ENCODE measurements around the gene C11orf65. TPM values are rescaled to one million over a fixed set of nuclear protein-coding genes. Genes with fewer than 3 reads are reported as not detected.

The C11orf65 gene
- polyA plus RNA-seq (ENCODE audit: insufficient read length): 1.0 TPM

- peak; percentile 97 for DNase-seq
Observed at GRCh38 chr11:108467091-108467823, at the start of gene C11orf65. Gene C11orf65, minus strand, starts transcription at chr11:108467529. Its CDS starts 5,970 bp downstream, at chr11:108461559.

- no peak for DNase-seq
Observed at GRCh38 chr11:108516125-108516524, 48.8 kb upstream of the C11orf65 start.

GRCh38 chr11:108512708-108513107 lies 45.4 kb upstream of the C11orf65 start:
- DNase-seq: no peak

GRCh38 chr11:108511851-108512474 lies 44.6 kb upstream of the C11orf65 start:
- no peak for DNase-seq

- no peak for DNase-seq
Observed at GRCh38 chr11:108508653-108509593, 41.6 kb upstream of the C11orf65 start.

GRCh38 chr11:108501396-108501795 lies 34.1 kb upstream of the C11orf65 start:
- no peak for DNase-seq

- DNase-seq: no peak
Observed at GRCh38 chr11:108500721-108501120, 33.4 kb upstream of the C11orf65 start.

- DNase-seq: no peak
Observed at GRCh38 chr11:108500169-108500568, 32.8 kb upstream of the C11orf65 start.

- no peak for DNase-seq
Observed at GRCh38 chr11:108498816-108499408, 31.6 kb upstream of the C11orf65 start.

- DNase-seq: peak; percentile 82
Observed at GRCh38 chr11:108498046-108498815, 30.9 kb upstream of the C11orf65 start, which contains the start of gene POGLUT3. Gene POGLUT3, minus strand, starts transcription at chr11:108498384. Its CDS starts 18 bp downstream, at chr11:108498366.

GRCh38 chr11:108497317-108498045 lies 30.2 kb upstream of the C11orf65 start:
- DNase-seq: peak; percentile 95

- peak; percentile 23 for DNase-seq
Observed at GRCh38 chr11:108496643-108497256, 29.4 kb upstream of the C11orf65 start.

GRCh38 chr11:108495326-108495725 lies 28.0 kb upstream of the C11orf65 start:
- no peak for DNase-seq

GRCh38 chr11:108494182-108494581 lies 26.9 kb upstream of the C11orf65 start:
- no peak for DNase-seq

GRCh38 chr11:108491936-108492335 lies 24.6 kb upstream of the C11orf65 start:
- DNase-seq: no peak

GRCh38 chr11:108486828-108487227 lies 19.5 kb upstream of the C11orf65 start:
- DNase-seq: no peak

GRCh38 chr11:108486331-108486730 lies 19.0 kb upstream of the C11orf65 start:
- DNase-seq: no peak

- DNase-seq: no peak
Observed at GRCh38 chr11:108483163-108483562, 15.8 kb upstream of the C11orf65 start.

- DNase-seq: no peak
Observed at GRCh38 chr11:108474664-108475463, 7.5 kb upstream of the C11orf65 start.

GRCh38 chr11:108472681-108473080 lies 5.4 kb upstream of the C11orf65 start:
- DNase-seq: no peak
